NCI-H1092 treated with DMSO at 0.1 percent for 48 hours (cell line): ENCODE measurements around the gene SDC3.
"Not testable (repeated sequence)": the region's sequence is repeated elsewhere in the genome, so short reads cannot be mapped to it uniquely, and the experiment has no call there.

ENCODE experiments used
- DNase-seq: peaks from one replicate; lab custom pipeline; 2025; lab: John Stamatoyannopoulos, UW

SDC3 gene

GRCh38 chr1:30874176-30874575, 34.4 kb downstream of the SDC3 start:
- DNase-seq: no peak

GRCh38 chr1:30872948-30873263, 35.7 kb downstream of the SDC3 start:
- no peak for DNase-seq

GRCh38 chr1:30872033-30872947, 36.3 kb downstream of the SDC3 start:
- no peak for DNase-seq

GRCh38 chr1:30871276-30871871, 37.2 kb downstream of the SDC3 start:
- no peak for DNase-seq

GRCh38 chr1:30870656-30871055, 37.9 kb downstream of the SDC3 start:
- DNase-seq: no peak

- DNase-seq: no peak
These were observed 38.5 kb downstream of the SDC3 start for GRCh38 chr1:30870035-30870434.

GRCh38 chr1:30868833-30869435, 39.6 kb downstream of the SDC3 start:
- no peak for DNase-seq

GRCh38 chr1:30868057-30868456, 40.5 kb downstream of the SDC3 start:
- not testable (repeated sequence) for DNase-seq

GRCh38 chr1:30867537-30867936, 41.0 kb downstream of the SDC3 start:
- no peak for DNase-seq

- DNase-seq: no peak
These were observed 42.0 kb downstream of the SDC3 start for GRCh38 chr1:30866594-30866993.

- DNase-seq: no peak
These were observed 43.9 kb downstream of the SDC3 start for GRCh38 chr1:30864681-30865080.

GRCh38 chr1:30863858-30864604, 44.5 kb downstream of the SDC3 start:
- DNase-seq: no peak

- no peak for DNase-seq
These were observed 48.3 kb downstream of the SDC3 start for GRCh38 chr1:30860320-30860652.

GRCh38 chr1:30857964-30858363, 50.6 kb downstream of the SDC3 start:
- no peak for DNase-seq

GRCh38 chr1:30857062-30857461, 51.5 kb downstream of the SDC3 start:
- no peak for DNase-seq

- peak; percentile 98 for DNase-seq
These were observed 52.2 kb downstream of the SDC3 start for GRCh38 chr1:30856260-30856790.

- DNase-seq: no peak
These were observed 52.8 kb downstream of the SDC3 start for GRCh38 chr1:30855686-30856259.

GRCh38 chr1:30853350-30853749, 55.2 kb downstream of the SDC3 start:
- DNase-seq: no peak

- DNase-seq: no peak
These were observed 56.5 kb downstream of the SDC3 start for GRCh38 chr1:30852026-30852425.

- DNase-seq: no peak
These were observed 57.3 kb downstream of the SDC3 start for GRCh38 chr1:30851286-30851685.

- DNase-seq: no peak
These were observed 58.0 kb downstream of the SDC3 start for GRCh38 chr1:30850607-30851006.

GRCh38 chr1:30848130-30848529, 60.4 kb downstream of the SDC3 start:
- DNase-seq: no peak
